H1 (cell line): ENCODE measurements around the gene NGFR. TPM values are rescaled to one million over a fixed set of nuclear protein-coding genes. Genes with fewer than 3 reads are reported as not detected.

Experiments
- CTCF ChIA-PET: fragments of 300-600 bp; sonication (Branson Sonifier 250); formaldehyde crosslinking; loops from one replicate; lab custom pipeline; 2021; ENCODE audit not compliant: partially characterized antibody; lab: Charles Lee
- POLR2A ChIA-PET: fragments of 300-600 bp; sonication (Branson Sonifier 250); formaldehyde crosslinking; loops from one replicate; lab custom pipeline; 2021; ENCODE audit warnings: inconsistent platforms; ENCODE audit not compliant: partially characterized antibody; lab: Charles Lee
- DNase-seq, 2 experiments: peaks; one replicate each; pipeline versions ENCODE4 v3.0.0 to v3.0.0-alpha.2; 2010 to 2022; ENCODE audit warnings: low spot score in 2 of 2, low read depth in 1 of 2, mixed read lengths in 1 of 2
- FAIRE-seq: peaks from 2 replicates; lab custom pipeline; 2011; peaks lifted over from hg19 to GRCh38; lab: Jason Lieb, UNC
- H2AFZ ChIP-seq: 2 replicates; pipeline ENCODE4 v1.8.1; 2012; ENCODE audit warnings: low read length, inconsistent platforms
- H2AK5ac ChIP-seq: 2 replicates; pipeline ENCODE4 v1.6.1; 2013; ENCODE audit warnings: low read depth, low read length
- H2BK120ac ChIP-seq: replicated peaks from 2 replicates; pipeline ENCODE3; 2013; ENCODE audit warnings: low read depth, low read length, inconsistent platforms
- H2BK12ac ChIP-seq: 2 replicates; pipeline ENCODE4 v1.6.1; 2013; ENCODE audit warnings: low read depth, low read length
- H2BK15ac ChIP-seq: 2 replicates; pipeline ENCODE4 v1.6.1; 2013; ENCODE audit warnings: low read length
- H2BK20ac ChIP-seq: 2 replicates; pipeline ENCODE4 v1.6.1; 2013; ENCODE audit warnings: low read length
- H2BK5ac ChIP-seq: 2 replicates; pipeline ENCODE4 v1.6.1; 2013; ENCODE audit warnings: low read depth, low read length
- H3K14ac ChIP-seq: 2 replicates; pipeline ENCODE4 v1.6.1; 2013; ENCODE audit warnings: inconsistent platforms; ENCODE audit not compliant: insufficient read length
- H3K18ac ChIP-seq: 2 replicates; pipeline ENCODE4 v1.6.1; 2013; ENCODE audit warnings: low read length; ENCODE audit errors: extremely low read depth
- H3K23ac ChIP-seq: 2 replicates; pipeline ENCODE4 v1.6.1; 2013; ENCODE audit warnings: inconsistent platforms; ENCODE audit not compliant: insufficient read length
- H3K23me2 ChIP-seq: 2 replicates; pipeline ENCODE4 v1.6.1; 2013; ENCODE audit warnings: low read depth, low read length
- H3K27ac ChIP-seq: 2 replicates; pipeline ENCODE4 v1.6.1; 2011; ENCODE audit warnings: low read depth, low read length, inconsistent platforms
- H3K27me3 ChIP-seq, 4 experiments: replicated peaks in 1 of 4; 1 replicate in 1 of 4; 2 replicates in 3 of 4; pipeline versions ENCODE4 v1.6.1 to v1.8.1; 2011 to 2013; ENCODE audit warnings: low read length in 3 of 4, mild to moderate bottlenecking in 3 of 4, inconsistent platforms in 2 of 4, mixed read lengths in 2 of 4, moderate library complexity in 1 of 4; ENCODE audit not compliant: control insufficient read depth in 3 of 4, insufficient read depth in 3 of 4; ENCODE audit errors: extremely low read depth in 1 of 4
- H3K36me3 ChIP-seq, 4 experiments: 2 replicates each; pipeline versions ENCODE4 v1.6.1 to v1.8.1; 2011 to 2013; ENCODE audit warnings: mild to moderate bottlenecking in 4 of 4, low read length in 3 of 4, moderate library complexity in 2 of 4, control low read depth in 1 of 4, inconsistent platforms in 1 of 4; ENCODE audit not compliant: insufficient read depth in 4 of 4, control insufficient read depth in 2 of 4
- H3K4ac ChIP-seq: replicated peaks from 2 replicates; pipeline ENCODE3; 2013; ENCODE audit warnings: low read length, low read depth, mixed read lengths, inconsistent platforms; ENCODE audit not compliant: insufficient read length
- H3K4me1 ChIP-seq, 4 experiments: replicated peaks in 1 of 4; 1 replicate in 1 of 4; 2 replicates in 3 of 4; pipeline versions ENCODE4 v1.6.1 to v1.8.1; 2011 to 2013; ENCODE audit warnings: low read length in 3 of 4, inconsistent platforms in 2 of 4, mixed read lengths in 1 of 4; ENCODE audit not compliant: insufficient read depth in 4 of 4, control insufficient read depth in 3 of 4
- H3K4me2 ChIP-seq, 2 experiments: 2 replicates each; pipeline versions ENCODE4 v1.6.1 to v1.8.1; 2011 to 2013; ENCODE audit warnings: low read depth in 2 of 2, low read length in 2 of 2, control low read depth in 1 of 2, inconsistent platforms in 1 of 2, mild to moderate bottlenecking in 1 of 2; ENCODE audit not compliant: insufficient read depth in 1 of 2
- H3K4me3 ChIP-seq, 4 experiments: fragments of 200-600, 300-600 bp in 1 of 4; sonication (generic), shearing (Covaris generic), sonication (Bioruptor Twin) in 1 of 4; 2 replicates each; pipeline versions ENCODE4 v1.5.1 to v1.8.1; 2011 to 2016; ENCODE audit warnings: low read length in 4 of 4, low read depth in 3 of 4, control low read depth in 2 of 4, inconsistent platforms in 2 of 4, mild to moderate bottlenecking in 2 of 4, mixed read lengths in 1 of 4, moderate library complexity in 1 of 4; ENCODE audit not compliant: insufficient read depth in 2 of 4; ENCODE audit errors: extremely low read depth in 1 of 4
- H3K56ac ChIP-seq: replicated peaks from 2 replicates; pipeline ENCODE3; 2013; ENCODE audit warnings: low read depth, mild to moderate bottlenecking, mixed read lengths, low read length, inconsistent platforms; ENCODE audit not compliant: insufficient read length
- H3K79me1 ChIP-seq: 2 replicates; pipeline ENCODE4 v1.6.1; 2013; ENCODE audit warnings: low read depth, low read length, control low read depth
- H3K79me2 ChIP-seq, 2 experiments: 2 replicates each; pipeline versions ENCODE4 v1.6.1 to v1.8.1; 2012 to 2013; ENCODE audit warnings: low read length in 2 of 2, mild to moderate bottlenecking in 2 of 2, inconsistent platforms in 1 of 2; ENCODE audit not compliant: insufficient read depth in 2 of 2, control insufficient read depth in 1 of 2
- H3K9ac ChIP-seq, 4 experiments: replicated peaks in 1 of 4; 1 replicate in 1 of 4; 2 replicates in 3 of 4; pipeline versions ENCODE4 v1.6.1 to v1.8.1; 2011 to 2013; ENCODE audit warnings: low read depth in 3 of 4, low read length in 3 of 4, control low read depth in 2 of 4, mild to moderate bottlenecking in 2 of 4, moderate library complexity in 2 of 4, inconsistent platforms in 1 of 4; ENCODE audit errors: extremely low read depth in 1 of 4
- H3K9me3 ChIP-seq, 2 experiments: 2 replicates each; pipeline versions ENCODE4 v1.6.1 to v1.8.1; 2012 to 2013; ENCODE audit warnings: mild to moderate bottlenecking in 2 of 2, moderate library complexity in 2 of 2, control low read depth in 1 of 2, inconsistent platforms in 1 of 2, low read depth in 1 of 2, low read length in 1 of 2, mixed read lengths in 1 of 2; ENCODE audit not compliant: insufficient read depth in 2 of 2
- H4K20me1 ChIP-seq, 2 experiments: replicated peaks in 1 of 2; 2 replicates each; pipeline versions ENCODE3 to v1.8.1; 2011 to 2013; ENCODE audit warnings: inconsistent platforms in 2 of 2, low read length in 2 of 2, mild to moderate bottlenecking in 1 of 2; ENCODE audit not compliant: insufficient read depth in 2 of 2, control insufficient read depth in 1 of 2
- H4K5ac ChIP-seq: 2 replicates; pipeline ENCODE4 v1.6.1; 2013; ENCODE audit warnings: low read length, low read depth, mixed read lengths, inconsistent platforms; ENCODE audit not compliant: insufficient read length
- H4K8ac ChIP-seq: 2 replicates; pipeline ENCODE4 v1.8.0; 2013; ENCODE audit warnings: mild to moderate bottlenecking, moderate library complexity, low read length, inconsistent platforms; ENCODE audit not compliant: insufficient read depth; ENCODE audit errors: extremely low read depth
- H4K91ac ChIP-seq: replicated peaks from 2 replicates; pipeline ENCODE3; 2013; ENCODE audit warnings: low read length, mixed read lengths, inconsistent platforms; ENCODE audit not compliant: insufficient read length
- ASH2L ChIP-seq: fragments of 200-600, 300-600 bp; sonication (generic); IDR thresholded peaks from one replicate; pipeline ENCODE4 v1.7.1; 2017; ENCODE audit warnings: low read length
- BCL11A ChIP-seq, 2 experiments: IDR thresholded peaks; one replicate each; pipeline ENCODE4 v1.6.1; 2011; ENCODE audit warnings: low read depth in 2 of 2, low read length in 2 of 2, mild to moderate bottlenecking in 2 of 2
- CBX8 ChIP-seq: fragments of 300-800, 300-1000 bp; sonication (generic); IDR thresholded peaks from 2 replicates; pipeline ENCODE4 v1.7.1; 2016; ENCODE audit warnings: low read depth, low read length, borderline replicate concordance
- CHD1 ChIP-seq: IDR thresholded peaks from 2 replicates; pipeline ENCODE4 v1.6.1; 2012; ENCODE audit warnings: low read depth, low read length, improper control_type of control experiment
- CHD2 ChIP-seq: IDR thresholded peaks from 2 replicates; pipeline ENCODE4 v1.6.1; 2012; ENCODE audit warnings: low read length, improper control_type of control experiment
- EP300 ChIP-seq, 2 experiments: IDR thresholded peaks; 1 replicate in 1 of 2; 2 replicates in 1 of 2; pipeline ENCODE4 v1.6.1; 2011 to 2012; ENCODE audit warnings: low read depth in 2 of 2, low read length in 2 of 2, mild to moderate bottlenecking in 2 of 2, borderline replicate concordance in 1 of 2, inconsistent platforms in 1 of 2, moderate library complexity in 1 of 2
- KDM1A ChIP-seq: fragments of 200-600, 300-600 bp; sonication (generic); IDR thresholded peaks from 2 replicates; pipeline ENCODE4 v1.7.1; 2016; ENCODE audit warnings: mild to moderate bottlenecking, low read length, borderline replicate concordance
- RAD21 ChIP-seq, 2 experiments: IDR thresholded peaks in 1 of 2; conservative IDR thresholded peaks in 1 of 2; 2 replicates each; pipeline ENCODE4 v1.6.1; 2011; ENCODE audit warnings: low read depth in 2 of 2, low read length in 2 of 2, improper control_type of control experiment in 1 of 2, inconsistent platforms in 1 of 2, mild to moderate bottlenecking in 1 of 2, moderate library complexity in 1 of 2
- TAF7 ChIP-seq: optimal IDR thresholded peaks from 2 replicates; pipeline ENCODE3; 2011; ENCODE audit warnings: low read depth, mild to moderate bottlenecking, inconsistent platforms, low read length, moderate library complexity, borderline replicate concordance
- TCF12 ChIP-seq: IDR thresholded peaks from 2 replicates; pipeline ENCODE4 v1.6.1; 2011; ENCODE audit warnings: low read depth, mild to moderate bottlenecking, low read length
- ZNF274 ChIP-seq: IDR thresholded peaks from 2 replicates; pipeline ENCODE4 v1.7.0; 2012; ENCODE audit warnings: low read length, borderline replicate concordance; ENCODE audit errors: extremely low read depth
- WGBS, 2 experiments: shearing (Covaris generic) in 1 of 2; methylation state at CpG; one replicate each; pipeline versions ENCODE4 v1.1.6 to v1.1.7; 2013 to 2015; ENCODE audit warnings: low lambda C conversion rate in 2 of 2, mixed read lengths in 2 of 2, inconsistent platforms in 1 of 2, low coverage in 1 of 2, missing lambda C conversion rate in 1 of 2; ENCODE audit not compliant: insufficient replicate concordance in 2 of 2, insufficient coverage in 1 of 2, insufficient read length in 1 of 2; ENCODE audit errors: extremely low coverage in 1 of 2, missing lambda C conversion rate in 1 of 2; 5-methylcytosine and 5-hydroxymethylcytosine counted together
- polyA plus RNA-seq, 7 experiments: library from polyadenylated mRNA; depleted of rRNA in 3 of 7; stranded (reverse) in 5 of 7; unstranded in 2 of 7; fragments of >200 nt in 5 of 7; fragments of 200-250 nt in 2 of 7; gene quantifications; 1 replicate in 5 of 7; 2 replicates in 1 of 7; 4 replicates in 1 of 7; pipeline versions ENCODE4 v1.2.1 to v1.2.3, GENCODE V29; 2011 to 2013; ENCODE audit warnings: missing spikeins in 2 of 7, mixed read lengths in 2 of 7
- total RNA-seq: library from RNA; stranded (reverse); fragmentation: NEBNext Ultra II Directional; extraction: Animal tissue kit (Norgen Biotek cat#: 25700); gene quantifications from 2 replicates; pipeline ENCODE4 v1.2.1, GENCODE V29; 2021

Gene NGFR
- total and polyA plus RNA-seq, 2 of the 8 experiments (the other 6 are each of a cell fraction or from before 2014, with no cell fraction given) = 8.1 to 10.3 TPM

- CTCF ChIA-PET = interaction anchor here (0.5 to 12.0 kb wide), 11 partner anchors 12 to 108 kb away, joined by 3 to 111 read pairs (median 4); no protein-coding TSS in a partner anchor
- FAIRE-seq = no peak
- no peak for TF ChIP-seq ZNF274
- no peak for TF ChIP-seq KDM1A
- no peak for TF ChIP-seq CHD1
- TF ChIP-seq CBX8 = no peak
- no peak for TF ChIP-seq CHD2
- no peak for TF ChIP-seq TAF7
- no peak for TF ChIP-seq RAD21 (IDR thresholded peaks at IDR 0.05 in 1 of 2, conservative IDR thresholded peaks at IDR 0.05 in 1 of 2; ENCODE audit: low read depth in 2 of 2, low read length in 2 of 2)
- TF ChIP-seq ASH2L = no peak
- TF ChIP-seq TCF12 = no peak
- TF ChIP-seq BCL11A (IDR thresholded peaks at IDR 0.05; ENCODE audit: low read depth in 2 of 2, low read length in 2 of 2) = no peak
- TF ChIP-seq EP300 (IDR thresholded peaks at IDR 0.05; ENCODE audit: borderline replicate concordance in 1 of 2, low read depth in 2 of 2, low read length in 2 of 2) = no peak
Measured at GRCh38 chr17:49456183-49456965, 38.7 kb upstream of the NGFR start.

More at GRCh38 chr17:49456183-49456965, 38.7 kb upstream of the NGFR start:
- Histone ChIP-seq H3K4me2 (peak overlapping the region in 1 of 2 experiments; percentile 26; a peak in 1 of 4 replicates), H4K5ac (no peak overlapping the region), H3K79me1 (no peaks in the 10 kb centered on the region; the same call in 1 of the 2 replicates), H2BK12ac (peak overlapping the region; percentile 88; the same call in 1 of the 2 replicates), H3K18ac (no peak overlapping the region; the same call in 1 of the 2 replicates), H3K4ac (no peak overlapping the region), H2AK5ac (peak overlapping the region; percentile 39; the same call in 1 of the 2 replicates), H2BK5ac (no peak overlapping the region), H3K79me2 (no peaks in the 10 kb centered on the region), H4K91ac (peak overlapping the region; percentile 45), H4K20me1 (peaks cover 0 to 1% of the 10 kb centered on the region in 2 experiments), H3K56ac (no peak overlapping the region), H2AFZ (peak overlapping the region; percentile 28; the same call in 1 of the 2 replicates), H2BK120ac (no peak overlapping the region), H3K23ac (no peak overlapping the region), H3K23me2 (0 out of 2 replicates have a peak, but pooled peaks cover 1% of the 10 kb centered on the region), H3K9me3 (no peaks in the 10 kb centered on the region), H3K36me3 (no peaks in the 10 kb centered on the region), H3K14ac (no peak overlapping the region), H4K8ac (no peak overlapping the region), H2BK20ac (peak overlapping the region; percentile 52; the same call in 1 of the 2 replicates), H3K9ac (no peak overlapping the region), H3K4me1 (peaks cover 0 to 19% (median 3%) of the 10 kb centered on the region in 4 experiments; a peak in 4 of 7 replicates), H2BK15ac (peak overlapping the region; percentile 90; the same call in 1 of the 2 replicates), H3K4me3 (no peak overlapping the region), H3K27ac (no peak overlapping the region), H3K27me3 (peaks cover 0 to 3% (median 0%) of the 10 kb centered on the region in 4 experiments; a peak in 1 of 7 replicates)
- POLR2A ChIA-PET = interaction anchor here (0.6 to 1.3 kb wide), 3 partner anchors 11 to 32 kb away, joined by 3 read pairs; no protein-coding TSS in a partner anchor
- DNase-seq = no peak
- WGBS, 2 experiments = 73% methylated on average over 5 of the region's 5 CpGs; no CpG with 5 or more reads in 1 of the 2 experiments
